ENCODE data around the gene ABITRAM.
"Not testable (repeated sequence)": the region's sequence is repeated elsewhere in the genome, so short reads cannot be mapped to it uniquely, and the experiment has no call there.

ABITRAM gene, protein sequence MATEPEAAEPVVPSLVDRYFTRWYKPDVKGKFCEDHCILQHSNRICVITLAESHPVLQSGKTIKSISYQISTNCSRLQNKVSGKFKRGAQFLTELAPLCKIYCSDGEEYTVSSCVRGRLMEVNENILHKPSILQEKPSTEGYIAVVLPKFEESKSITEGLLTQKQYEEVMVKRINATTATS

GRCh38 chr9:108934323-108934893, at the start of gene ABITRAM:
TSS of gene ABITRAM (plus strand) at chr9:108934400. CDS start at chr9:108934487, 87 bp downstream.
- peak; percentile 41 for DNase-seq (ENCODE audit: low read depth, low spot score)

- no peak for DNase-seq (ENCODE audit: low read depth, low spot score)
Measured at GRCh38 chr9:108884701-108885100, 49.5 kb upstream of the ABITRAM start.

DNA sequence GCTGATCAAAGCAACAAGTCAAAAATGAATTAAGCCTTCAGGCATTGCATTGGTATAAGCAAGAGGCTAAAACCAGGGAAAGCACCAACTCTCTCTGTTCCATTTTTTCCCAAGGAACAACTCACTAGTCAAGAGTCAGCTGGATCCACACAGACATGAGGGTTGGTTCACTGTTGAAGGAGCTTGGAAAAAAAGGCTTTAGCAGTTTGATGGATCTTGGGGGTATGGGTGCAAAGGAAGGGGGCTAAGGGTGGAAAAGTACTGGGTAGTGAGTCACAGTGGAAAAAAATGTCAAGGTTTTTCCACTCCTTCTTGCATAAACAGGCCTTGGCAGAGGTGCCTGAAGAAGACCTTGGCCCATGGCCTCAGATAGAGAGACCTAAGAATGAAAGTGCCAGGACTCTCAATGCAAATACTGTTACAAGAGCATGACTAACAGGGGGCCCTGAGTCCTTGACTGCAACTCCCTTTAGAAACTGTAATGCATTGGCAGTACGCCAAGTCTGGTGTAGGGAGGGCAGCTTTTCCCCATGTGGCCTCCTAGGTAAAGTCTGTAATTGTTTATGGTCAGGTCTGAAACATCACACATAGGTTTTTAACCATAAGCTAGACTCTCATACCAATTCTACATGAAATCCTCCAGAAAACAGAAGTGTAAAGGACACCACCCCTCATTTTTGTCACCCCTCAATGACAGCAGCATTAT, 48.4 kb upstream of the ABITRAM start:
- DNase-seq (ENCODE audit: low read depth, low spot score): peak; percentile 24

GRCh38 chr9:108886594-108887271, 47.5 kb upstream of the ABITRAM start:
- DNase-seq (ENCODE audit: low read depth, low spot score): not testable (repeated sequence)

- no peak for DNase-seq (ENCODE audit: low read depth, low spot score)
Measured at GRCh38 chr9:108889649-108890067, 44.5 kb upstream of the ABITRAM start.

DNA sequence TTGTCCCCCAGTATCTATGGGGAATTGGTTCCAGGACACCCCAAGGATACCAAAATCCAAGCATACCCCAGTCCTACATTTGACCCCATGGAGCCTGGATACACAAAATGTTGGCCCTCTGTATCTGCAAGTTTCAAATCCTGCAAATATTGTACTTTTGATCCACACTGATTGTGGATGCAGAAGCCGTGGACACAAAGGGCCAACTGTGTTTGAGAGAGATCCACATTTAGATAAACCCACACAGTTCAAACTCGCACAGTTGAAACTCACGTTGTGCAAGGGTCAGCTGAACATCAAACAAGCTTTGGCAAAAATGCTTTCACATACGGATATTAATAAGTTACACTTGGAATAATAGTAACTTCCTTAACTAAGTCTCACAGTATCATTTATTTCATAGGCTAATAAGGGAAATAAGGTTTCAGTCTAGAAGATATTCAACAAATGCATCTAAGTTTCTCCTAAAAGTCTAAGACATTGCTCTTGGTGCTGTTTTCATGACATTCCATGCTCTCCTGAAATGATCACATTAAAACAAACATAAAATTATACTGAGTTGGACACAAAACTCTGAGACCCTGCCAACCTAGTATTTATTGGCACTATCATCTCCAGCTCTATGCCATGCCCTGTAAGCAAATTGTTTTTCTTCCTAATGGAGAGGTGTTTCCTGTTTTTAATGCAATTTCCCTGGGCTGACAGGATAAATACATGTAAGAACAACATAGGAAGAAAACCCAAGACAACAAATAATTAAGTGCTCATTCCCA, 39.8 kb upstream of the ABITRAM start:
- no peak for DNase-seq (ENCODE audit: low read depth, low spot score)

DNA sequence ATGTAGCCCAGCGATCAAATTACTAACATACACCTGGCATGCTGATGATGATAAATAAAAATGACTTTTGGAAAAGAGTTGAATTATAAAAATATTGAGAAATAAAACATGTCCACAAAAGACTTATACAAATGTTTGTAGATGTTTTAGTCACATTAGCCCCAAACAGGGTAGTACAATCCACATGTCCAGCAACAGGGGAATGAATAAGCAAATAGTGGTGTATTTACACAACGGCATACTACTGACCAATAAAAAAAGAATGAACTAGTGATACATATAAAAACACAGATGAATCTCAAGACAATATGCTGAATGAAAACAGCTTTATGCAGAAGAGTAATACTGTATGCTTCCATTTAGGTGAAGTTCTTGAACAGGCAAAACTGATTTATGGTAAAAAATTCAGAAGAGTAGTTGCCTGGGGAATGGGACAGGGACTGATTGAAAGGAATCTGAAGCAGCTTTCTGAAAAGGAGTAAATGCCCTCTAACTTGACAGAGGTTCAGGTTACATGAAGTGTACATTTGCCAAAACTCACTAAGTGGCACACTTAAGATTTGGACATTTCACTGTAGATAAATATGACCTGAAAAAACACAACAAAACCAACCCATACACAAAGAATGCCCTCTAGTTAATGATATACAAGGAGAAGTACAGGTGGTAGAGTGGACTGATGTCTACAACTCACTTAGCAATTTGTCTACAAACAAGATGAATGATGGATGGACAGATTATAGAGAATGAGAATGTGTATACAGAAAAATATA, 36.7 kb upstream of the ABITRAM start:
- DNase-seq (ENCODE audit: low read depth, low spot score): no peak

DNA sequence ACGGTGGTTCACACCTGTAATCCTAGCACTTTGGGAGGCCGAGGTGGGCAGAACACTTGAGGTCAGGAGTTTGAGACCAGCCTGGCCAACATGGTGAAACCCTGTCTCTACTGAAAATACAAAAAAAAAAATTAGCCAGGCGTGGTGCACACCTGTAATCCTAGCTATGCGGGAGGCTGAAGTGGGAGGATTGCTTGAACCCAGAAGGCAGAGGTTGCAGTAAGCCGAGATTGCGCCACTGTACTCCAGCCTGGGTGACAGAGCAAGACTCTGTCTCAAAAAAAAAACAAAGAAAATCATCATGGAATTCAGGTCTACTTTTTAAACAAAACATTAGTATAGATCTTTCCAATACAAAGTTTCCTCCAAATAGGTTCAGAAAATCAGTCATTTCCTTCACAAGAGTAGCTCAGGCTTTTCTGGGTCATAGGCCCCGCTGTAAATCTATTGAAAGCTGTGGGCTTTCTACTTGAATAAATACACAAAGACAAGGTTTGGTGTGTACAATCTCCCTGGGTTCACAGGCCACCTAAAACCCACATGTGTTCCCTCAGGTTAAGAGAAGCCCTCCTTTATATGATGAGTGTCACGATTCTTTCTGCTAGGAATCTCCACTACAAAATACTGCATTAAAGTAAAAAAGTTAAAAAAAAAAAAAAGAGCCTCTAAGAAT, 35.0 kb upstream of the ABITRAM start:
- DNase-seq (ENCODE audit: low read depth, low spot score): not testable (repeated sequence)

- DNase-seq (ENCODE audit: low read depth, low spot score): no peak
Measured at GRCh38 chr9:108900176-108900575, 34.0 kb upstream of the ABITRAM start.

DNA sequence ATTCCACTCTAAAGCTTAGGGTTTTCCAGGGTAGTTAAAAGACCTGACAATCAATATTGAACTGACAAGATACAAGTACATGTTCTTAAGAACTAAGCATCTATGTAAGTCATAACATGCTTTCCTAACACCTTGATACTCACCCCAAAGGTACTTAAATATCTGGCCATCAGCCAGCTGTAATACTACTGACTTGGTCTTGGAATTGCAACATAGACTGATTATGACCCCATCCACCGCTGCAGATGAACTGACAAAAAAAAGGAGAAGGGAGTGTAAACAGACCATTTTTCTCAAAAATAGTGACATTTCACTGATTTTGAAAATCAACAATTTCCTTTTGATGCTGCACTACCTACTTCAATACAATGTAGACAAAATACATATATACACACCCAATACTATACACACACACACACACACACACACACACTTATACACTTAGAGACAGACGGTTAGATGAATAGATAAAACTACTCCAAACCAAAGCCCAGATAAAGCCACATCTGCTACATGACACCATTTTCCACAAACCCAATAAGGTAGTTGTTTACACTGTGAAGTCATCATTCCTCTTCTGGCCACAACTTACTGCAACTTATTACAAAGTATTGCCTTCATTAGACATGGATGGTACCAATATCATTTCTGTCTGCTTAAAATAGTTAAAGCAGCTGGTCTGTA, 30.6 kb upstream of the ABITRAM start:
- DNase-seq (ENCODE audit: low read depth, low spot score): no peak

GRCh38 chr9:108904161-108904560, 30.0 kb upstream of the ABITRAM start:
- no peak for DNase-seq (ENCODE audit: low read depth, low spot score)

- DNase-seq (ENCODE audit: low read depth, low spot score): no peak
Measured at GRCh38 chr9:108905494-108905893, 28.7 kb upstream of the ABITRAM start.

GRCh38 chr9:108910402-108910801, 23.8 kb upstream of the ABITRAM start:
- no peak for DNase-seq (ENCODE audit: low read depth, low spot score)

DNA sequence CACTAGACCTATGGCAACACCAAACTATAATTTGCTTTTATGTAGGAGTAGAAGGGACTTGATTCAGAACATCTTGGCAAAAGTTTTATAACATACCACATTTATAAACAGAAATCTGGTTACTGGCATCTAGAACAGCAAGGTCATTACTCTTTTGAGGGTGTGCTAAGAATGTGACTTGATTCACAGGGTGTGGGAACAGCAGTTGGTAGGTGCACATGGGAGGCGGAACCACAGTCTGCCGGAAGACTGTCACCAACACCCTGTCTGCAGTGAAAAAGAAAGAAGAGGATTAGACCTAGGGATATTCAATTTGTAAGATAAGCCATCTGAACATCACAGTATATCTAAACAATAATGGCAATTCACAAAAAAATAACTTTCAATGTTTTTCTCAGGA, 23.3 kb upstream of the ABITRAM start:
- DNase-seq (ENCODE audit: low read depth, low spot score): no peak

GRCh38 chr9:108911820-108912219, 22.4 kb upstream of the ABITRAM start:
- no peak for DNase-seq (ENCODE audit: low read depth, low spot score)

- no peak for DNase-seq (ENCODE audit: low read depth, low spot score)
Measured at GRCh38 chr9:108913391-108913790, 20.8 kb upstream of the ABITRAM start.

DNA sequence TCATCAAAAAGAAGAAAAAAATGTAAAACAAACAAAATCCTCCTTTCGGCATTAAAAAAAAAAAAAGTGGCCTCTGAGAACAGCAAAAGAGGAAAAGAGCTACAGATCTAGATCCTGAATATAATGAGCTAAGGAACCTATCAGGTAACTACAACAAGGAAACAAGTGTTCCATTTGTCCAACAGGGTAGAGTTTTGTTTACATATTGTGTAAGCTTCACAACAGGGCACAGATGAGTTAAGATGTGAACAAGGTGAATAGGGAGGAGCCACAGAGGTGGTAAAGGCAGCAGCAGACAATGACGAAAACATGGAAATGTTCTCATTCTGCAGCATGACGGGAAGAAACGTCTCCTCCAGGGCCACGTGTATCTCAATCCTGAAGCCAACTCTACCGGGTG, 14.7 kb upstream of the ABITRAM start:
- no peak for DNase-seq (ENCODE audit: low read depth, low spot score)

DNA sequence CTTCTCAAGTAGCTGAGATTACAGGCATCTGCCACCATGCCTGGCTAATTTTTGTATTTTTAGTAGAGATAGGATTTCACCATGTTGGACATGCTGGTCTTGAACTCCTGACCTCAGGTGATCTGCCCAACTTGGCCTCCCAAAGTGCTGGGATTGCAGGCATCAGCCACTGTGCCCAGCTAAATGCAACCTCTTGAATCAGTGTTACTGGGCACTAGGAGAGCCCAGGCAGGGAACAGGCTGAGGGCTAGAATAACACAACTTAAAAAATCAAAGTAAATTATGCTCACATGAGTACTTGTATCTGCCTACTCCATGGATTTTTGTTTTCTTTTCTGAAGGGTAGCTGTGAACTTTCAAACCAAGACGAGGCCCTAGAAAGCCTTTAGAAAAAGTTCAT, 13.8 kb upstream of the ABITRAM start:
- not testable (repeated sequence) for DNase-seq (ENCODE audit: low read depth, low spot score)

- no peak for DNase-seq (ENCODE audit: low read depth, low spot score)
Measured at GRCh38 chr9:108921200-108921599, 13.0 kb upstream of the ABITRAM start.

- no peak for DNase-seq (ENCODE audit: low read depth, low spot score)
Measured at GRCh38 chr9:108924466-108924865, 9.7 kb upstream of the ABITRAM start.

Data from brain pericyte (primary cell).